Smooth muscle cell (in vitro differentiated cells): Measurements from ENCODE around the gene ADAMTSL3. TPM values are rescaled to one million over a fixed set of nuclear protein-coding genes. Genes with fewer than 3 reads are reported as not detected.

Experiments
- DNase-seq: peaks from one replicate; lab custom pipeline; 2025; ENCODE audit not compliant: unreplicated experiment; lab: John Stamatoyannopoulos, UW
- H2AFZ ChIP-seq: fragments of 200-600 bp; sonication (generic); 2 replicates; pipeline ENCODE4 v1.6.0; 2016; ENCODE audit warnings: antibody characterized with exemption, low read depth, mild to moderate bottlenecking
- H3F3A ChIP-seq: fragments of 200-600 bp; sonication (generic); 2 replicates; pipeline ENCODE4 v1.6.0; 2017; ENCODE audit warnings: antibody characterized with exemption, low read depth
- H3K27ac ChIP-seq: fragments of 200-600 bp; sonication (generic); 2 replicates; pipeline ENCODE4 v1.5.1; 2016; ENCODE audit warnings: low read depth, mild to moderate bottlenecking
- H3K27me3 ChIP-seq: fragments of 200-600 bp; sonication (generic); 2 replicates; pipeline ENCODE4 v1.6.1; 2016; ENCODE audit warnings: low read depth, mild to moderate bottlenecking
- H3K36me3 ChIP-seq: fragments of 200-600 bp; sonication (generic); 2 replicates; pipeline ENCODE4 v1.5.1; 2016; ENCODE audit warnings: low read depth
- H3K4me1 ChIP-seq: fragments of 200-600 bp; sonication (generic); 2 replicates; pipeline ENCODE4 v1.5.1; 2016; ENCODE audit warnings: low read depth
- H3K4me2 ChIP-seq: fragments of 200-600 bp; sonication (generic); 2 replicates; pipeline ENCODE4 v1.6.0; 2016; ENCODE audit warnings: mild to moderate bottlenecking
- H3K4me3 ChIP-seq: fragments of 200-600 bp; sonication (generic); 2 replicates; pipeline ENCODE4 v1.5.1; 2016; ENCODE audit warnings: mild to moderate bottlenecking
- H3K79me2 ChIP-seq: fragments of 200-600 bp; sonication (generic); 2 replicates; pipeline ENCODE4 v1.6.0; 2016; ENCODE audit warnings: low read depth, mild to moderate bottlenecking
- H3K9ac ChIP-seq: fragments of 200-600 bp; sonication (generic); 2 replicates; pipeline ENCODE4 v1.6.0; 2016; ENCODE audit warnings: low read depth
- H3K9me3 ChIP-seq: fragments of 200-600 bp; sonication (generic); replicated peaks from 2 replicates; pipeline ENCODE4 v1.5.1; 2016; ENCODE audit warnings: low read depth
- H4K20me1 ChIP-seq: fragments of 200-600 bp; sonication (generic); 2 replicates; pipeline ENCODE4 v1.6.0; 2016; ENCODE audit warnings: low read depth
- WGBS: methylation state at CpG from one replicate; pipeline ENCODE4 v1.1.7; 2016; ENCODE audit warnings: low lambda C conversion rate; 5-methylcytosine and 5-hydroxymethylcytosine counted together
- polyA plus RNA-seq: library from polyadenylated mRNA; unstranded; fragments of >200 nt; fragmentation: Nextera tagmentation; extraction: Ambion mirVana; gene quantifications from 2 replicates; pipeline ENCODE4 v1.2.1, GENCODE V29; 2016
- total RNA-seq: library from RNA; depleted of rRNA; stranded (reverse); fragments of >200 nt; gene quantifications from 2 replicates; pipeline ENCODE4 v1.2.3, GENCODE V29; 2014
- TF ChIP-seq, protein P1 (sequence below): fragments of 200-600 bp; sonication (generic); IDR thresholded peaks from 2 replicates; pipeline ENCODE4 v1.5.1; 2017; ENCODE audit warnings: borderline replicate concordance, mild to moderate bottlenecking, antibody characterized with exemption; ENCODE audit not compliant: insufficient read depth, poor library complexity, severe bottlenecking

ADAMTSL3 gene
- total and polyA plus RNA-seq, 2 experiments from 2014 or later = 0.17 to 0.22 TPM

DNA sequence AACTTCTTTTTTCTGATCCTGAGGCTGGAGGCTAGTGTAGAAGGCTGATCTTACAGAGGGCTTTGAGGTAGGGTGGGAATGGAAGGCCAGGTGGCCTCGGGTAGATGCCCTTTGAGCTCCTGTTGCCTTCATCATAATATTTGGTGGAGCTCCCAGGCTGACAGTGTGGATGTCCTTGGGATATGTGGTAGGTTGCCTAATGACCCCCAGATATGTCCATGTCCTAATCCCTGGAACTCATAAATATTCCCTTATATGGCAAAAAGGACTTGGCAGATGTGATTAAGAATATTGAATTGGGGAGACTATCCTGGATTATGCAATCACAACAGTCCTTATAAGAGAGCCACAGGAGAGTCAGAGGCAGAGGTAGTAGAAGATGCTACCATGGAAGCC is 5.5 kb downstream of the ADAMTSL3 start:
- no peak overlapping the region for H3K9ac ChIP-seq
- no peaks in the 10 kb centered on the region for H3F3A ChIP-seq
- H3K9me3 ChIP-seq = no peaks in the 10 kb centered on the region
- H3K27me3 ChIP-seq = peaks cover 22% of the 10 kb centered on the region
- H3K4me3 ChIP-seq = no peak overlapping the region
- H2AFZ ChIP-seq = no peak overlapping the region
- H3K4me2 ChIP-seq = no peak overlapping the region
- no peak overlapping the region for H3K27ac ChIP-seq
- 89% methylated on average over 1 of the region's 1 CpG for WGBS
- no peaks in the 10 kb centered on the region for H4K20me1 ChIP-seq
- H3K4me1 ChIP-seq = peaks cover 2% of the 10 kb centered on the region
- H3K36me3 ChIP-seq = no peaks in the 10 kb centered on the region
- TF ChIP-seq, protein P1, sequence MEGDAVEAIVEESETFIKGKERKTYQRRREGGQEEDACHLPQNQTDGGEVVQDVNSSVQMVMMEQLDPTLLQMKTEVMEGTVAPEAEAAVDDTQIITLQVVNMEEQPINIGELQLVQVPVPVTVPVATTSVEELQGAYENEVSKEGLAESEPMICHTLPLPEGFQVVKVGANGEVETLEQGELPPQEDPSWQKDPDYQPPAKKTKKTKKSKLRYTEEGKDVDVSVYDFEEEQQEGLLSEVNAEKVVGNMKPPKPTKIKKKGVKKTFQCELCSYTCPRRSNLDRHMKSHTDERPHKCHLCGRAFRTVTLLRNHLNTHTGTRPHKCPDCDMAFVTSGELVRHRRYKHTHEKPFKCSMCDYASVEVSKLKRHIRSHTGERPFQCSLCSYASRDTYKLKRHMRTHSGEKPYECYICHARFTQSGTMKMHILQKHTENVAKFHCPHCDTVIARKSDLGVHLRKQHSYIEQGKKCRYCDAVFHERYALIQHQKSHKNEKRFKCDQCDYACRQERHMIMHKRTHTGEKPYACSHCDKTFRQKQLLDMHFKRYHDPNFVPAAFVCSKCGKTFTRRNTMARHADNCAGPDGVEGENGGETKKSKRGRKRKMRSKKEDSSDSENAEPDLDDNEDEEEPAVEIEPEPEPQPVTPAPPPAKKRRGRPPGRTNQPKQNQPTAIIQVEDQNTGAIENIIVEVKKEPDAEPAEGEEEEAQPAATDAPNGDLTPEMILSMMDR = no peak
- no peak for DNase-seq
- no peaks in the 10 kb centered on the region for H3K79me2 ChIP-seq

DNA sequence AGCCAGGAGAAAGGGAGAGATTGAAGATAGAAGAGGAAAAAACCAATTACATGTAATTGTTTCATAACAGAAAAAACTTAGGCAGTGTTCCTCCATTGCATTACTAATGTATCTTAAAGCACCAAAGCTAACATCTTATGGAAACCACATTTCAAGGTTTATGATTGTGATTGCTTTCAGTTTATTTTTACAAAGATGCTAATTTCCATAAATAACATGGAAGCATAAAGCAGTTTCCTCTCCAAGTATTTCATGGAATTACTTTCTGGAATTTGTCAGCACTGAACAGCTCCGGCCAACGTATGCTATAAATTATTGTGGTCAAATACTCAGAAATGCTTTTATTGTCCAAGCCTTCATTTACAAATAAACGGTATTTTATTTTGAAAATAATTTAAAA is 11.6 kb downstream of the ADAMTSL3 start:
- DNase-seq = no peak
- WGBS = 78% methylated on average over 3 of the region's 3 CpGs

DNA sequence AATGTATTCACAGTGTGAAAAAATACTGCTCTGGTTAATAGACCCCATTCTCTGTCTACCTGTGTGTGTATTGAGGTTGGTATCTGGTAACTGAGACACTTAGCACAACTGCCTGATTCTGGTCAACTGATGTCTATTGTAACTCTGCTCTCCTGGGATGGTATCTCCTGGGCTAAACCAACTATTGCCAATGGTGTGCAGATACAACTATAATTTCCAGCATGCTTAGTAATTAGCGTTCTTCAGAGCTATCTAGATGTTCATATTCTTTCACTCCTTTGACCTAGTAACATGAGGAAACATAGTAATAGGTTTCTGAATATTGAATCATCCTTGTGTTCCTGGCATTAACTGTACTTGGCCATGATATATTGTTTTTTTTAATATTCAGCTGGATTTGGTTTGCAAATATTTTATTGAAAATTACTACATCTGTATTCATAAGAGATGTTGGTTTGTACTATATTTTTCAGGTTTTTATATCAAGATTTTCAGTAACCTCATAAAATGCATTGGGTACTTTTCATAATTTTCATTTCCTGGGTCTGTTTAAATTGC is 16.8 kb downstream of the ADAMTSL3 start:
- Histone ChIP-seq H3K36me3 (no peaks in the 10 kb centered on the region), H3K4me2 (no peak overlapping the region), H3K4me1 (peaks cover 6% of the 10 kb centered on the region), H3F3A (no peaks in the 10 kb centered on the region), H4K20me1 (no peaks in the 10 kb centered on the region), H3K9me3 (no peaks in the 10 kb centered on the region), H3K4me3 (no peak overlapping the region), H3K27me3 (no peaks in the 10 kb centered on the region), H3K9ac (no peak overlapping the region), H2AFZ (no peak overlapping the region), H3K79me2 (no peaks in the 10 kb centered on the region), H3K27ac (no peak overlapping the region)
- WGBS = 93% methylated on average over 1 of the region's 1 CpG
- no peak for DNase-seq
- TF ChIP-seq, protein P1 = no peak

More for the DNA sequence above, 11.6 kb downstream of the ADAMTSL3 start:
- H3K79me2 ChIP-seq = no peaks in the 10 kb centered on the region
- H3F3A ChIP-seq = no peaks in the 10 kb centered on the region
- H3K4me1 ChIP-seq = no peaks in the 10 kb centered on the region
- no peak overlapping the region for H3K9ac ChIP-seq
- H3K27me3 ChIP-seq = no peaks in the 10 kb centered on the region
- no peak overlapping the region for H3K4me3 ChIP-seq
- H4K20me1 ChIP-seq = no peaks in the 10 kb centered on the region
- no peak overlapping the region for H3K27ac ChIP-seq
- H3K36me3 ChIP-seq = no peaks in the 10 kb centered on the region
- TF ChIP-seq, protein P1 = no peak
- no peak overlapping the region for H2AFZ ChIP-seq
- H3K4me2 ChIP-seq = no peak overlapping the region
- no peaks in the 10 kb centered on the region for H3K9me3 ChIP-seq

DNA sequence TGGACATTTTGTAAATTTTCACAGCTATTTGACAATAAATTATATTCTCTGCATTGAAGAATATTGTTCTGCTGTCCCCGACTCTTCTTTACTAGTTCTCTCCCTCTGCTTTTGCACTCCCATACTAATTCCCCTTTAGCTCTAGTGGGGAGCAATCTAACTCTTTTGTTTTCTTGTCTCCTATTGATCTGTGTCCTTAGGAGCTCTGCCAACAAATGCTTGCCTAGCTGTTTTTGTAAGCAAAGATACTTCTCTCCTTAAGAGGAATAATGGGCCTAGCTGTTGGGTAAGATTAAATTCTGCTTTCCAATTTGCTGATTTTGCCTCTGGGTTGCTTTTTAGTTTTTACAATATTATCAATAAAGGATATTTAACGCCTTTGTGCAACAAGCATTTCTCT is 17.7 kb downstream of the ADAMTSL3 start:
- Histone ChIP-seq H3K79me2 (no peaks in the 10 kb centered on the region), H3F3A (no peaks in the 10 kb centered on the region), H3K9ac (no peak overlapping the region), H3K4me2 (no peak overlapping the region), H4K20me1 (no peaks in the 10 kb centered on the region), H3K27me3 (no peaks in the 10 kb centered on the region), H3K27ac (no peak overlapping the region), H3K4me3 (no peak overlapping the region), H2AFZ (no peak overlapping the region), H3K9me3 (no peaks in the 10 kb centered on the region), H3K36me3 (no peaks in the 10 kb centered on the region), H3K4me1 (peaks cover 6% of the 10 kb centered on the region)
- TF ChIP-seq, protein P1 = no peak
- WGBS = 92% methylated on average over 2 of the region's 2 CpGs
- DNase-seq = no peak
